ENCODE data around the gene NHS.

GRCh38 chrX:17682259-17682658, 307.3 kb downstream of the NHS start:
- TF ChIP-seq CTCF (IDR thresholded peaks at IDR 0.05) (no peak), EZH2 (IDR thresholded peaks at IDR 0.05) (no peak), EZH2phosphoT487 (IDR thresholded peaks at IDR 0.05) (no peak)

All from neural progenitor cell (in vitro differentiated cells).